HuH-7 (cell line): ENCODE results near the gene STON2.
"Not testable (repeated sequence)": the region's sequence is repeated elsewhere in the genome, so short reads cannot be mapped to it uniquely, and the experiment has no call there.

Experiments
- DNase-seq: peaks from one replicate; pipeline ENCODE4 v3.0.0; 2011; ENCODE audit warnings: low spot score

Gene STON2

GRCh38 chr14:81382517-81383225 lies 17.5 kb downstream of the STON2 start:
- no peak for DNase-seq

GRCh38 chr14:81380009-81380408 lies 20.1 kb downstream of the STON2 start:
- not testable (repeated sequence) for DNase-seq

GRCh38 chr14:81371802-81372201 lies 28.3 kb downstream of the STON2 start:
- DNase-seq = no peak

- DNase-seq = no peak
Observed at GRCh38 chr14:81367563-81367962, 32.6 kb downstream of the STON2 start.

GRCh38 chr14:81366884-81367283 lies 33.2 kb downstream of the STON2 start:
- DNase-seq = no peak

- no peak for DNase-seq
Observed at GRCh38 chr14:81366214-81366613, 33.9 kb downstream of the STON2 start.

- no peak for DNase-seq
Observed at GRCh38 chr14:81363746-81364378, 36.3 kb downstream of the STON2 start.

GRCh38 chr14:81353691-81354323 lies 46.3 kb downstream of the STON2 start:
- DNase-seq = no peak

GRCh38 chr14:81352413-81352812 lies 47.7 kb downstream of the STON2 start:
- DNase-seq = no peak

- no peak for DNase-seq
Observed at GRCh38 chr14:81351205-81351604, 48.9 kb downstream of the STON2 start.

- DNase-seq = no peak
Observed at GRCh38 chr14:81350344-81351130, 49.6 kb downstream of the STON2 start.

- DNase-seq = no peak
Observed at GRCh38 chr14:81348061-81348460, 52.1 kb downstream of the STON2 start.

- no peak for DNase-seq
Observed at GRCh38 chr14:81345781-81346180, 54.3 kb downstream of the STON2 start.

GRCh38 chr14:81344481-81345160 lies 55.5 kb downstream of the STON2 start:
- DNase-seq = no peak

- DNase-seq = no peak
Observed at GRCh38 chr14:81343701-81344100, 56.4 kb downstream of the STON2 start.

- no peak for DNase-seq
Observed at GRCh38 chr14:81342850-81343580, 57.1 kb downstream of the STON2 start.

- DNase-seq = no peak
Observed at GRCh38 chr14:81341781-81342180, 58.3 kb downstream of the STON2 start.

GRCh38 chr14:81341370-81341769 lies 58.8 kb downstream of the STON2 start:
- no peak for DNase-seq

- no peak for DNase-seq
Observed at GRCh38 chr14:81340201-81340600, 59.9 kb downstream of the STON2 start.

GRCh38 chr14:81337073-81337472 lies 63.1 kb downstream of the STON2 start:
- DNase-seq = no peak

- DNase-seq = no peak
Observed at GRCh38 chr14:81336009-81336408, 64.1 kb downstream of the STON2 start.
